Suprapubic skin (tissue), 4 donors: ENCODE data around the gene SPAG16. TPM values are rescaled to one million over a fixed set of nuclear protein-coding genes. Genes with fewer than 3 reads are reported as not detected.

ENCODE experiments used
- DNase-seq, 2 donors: peaks; one replicate each; pipeline ENCODE4 v3.0.0-alpha.2; 2019; ENCODE audit warnings: low spot score in 2 of 2
- H3K27ac ChIP-seq: fragments of 200-600 bp; sonication (generic); one replicate; pipeline ENCODE4 v1.5.1; 2019
- H3K27me3 ChIP-seq: fragments of 200-600 bp; sonication (generic); one replicate; pipeline ENCODE4 v1.5.1; 2019
- H3K36me3 ChIP-seq: fragments of 200-600 bp; sonication (generic); one replicate; pipeline ENCODE4 v1.5.1; 2019
- H3K4me1 ChIP-seq: fragments of 200-600 bp; sonication (generic); one replicate; pipeline ENCODE4 v1.5.1; 2019
- H3K4me3 ChIP-seq: fragments of 200-600 bp; sonication (generic); one replicate; pipeline ENCODE4 v1.5.1; 2019; ENCODE audit warnings: mild to moderate bottlenecking
- H3K9me3 ChIP-seq: fragments of 200-600 bp; sonication (generic); one replicate; pipeline ENCODE4 v1.5.1; 2019
- CTCF ChIP-seq, 2 donors: fragments of 200-600 bp in 1 of 2; fragments of 450-650 bp in 1 of 2; sonication (generic) in 1 of 2; IDR thresholded peaks; one replicate each; pipeline ENCODE4 v1.5.1; 2016 to 2019; ENCODE audit warnings: antibody characterized with exemption in 2 of 2, mild to moderate bottlenecking in 1 of 2, moderate library complexity in 1 of 2
- EP300 ChIP-seq: sonication (generic); formaldehyde crosslinking; IDR thresholded peaks from one replicate; pipeline ENCODE4 v1.6.1; 2017; ENCODE audit warnings: antibody characterized with exemption
- POLR2A ChIP-seq, 2 donors: fragments of 450-650 bp; IDR thresholded peaks; one replicate each; pipeline ENCODE4 v1.6.1; 2017; ENCODE audit warnings: antibody characterized with exemption in 2 of 2, mild to moderate bottlenecking in 2 of 2, moderate library complexity in 2 of 2
- POLR2AphosphoS5 ChIP-seq, 3 donors: sonication (generic); formaldehyde crosslinking; IDR thresholded peaks; one replicate each; pipeline ENCODE4 v1.6.1; 2017; ENCODE audit warnings: antibody characterized with exemption in 3 of 3
- WGBS: methylation state at CpG from one replicate; pipeline ENCODE4 v1.1.5; 2018; 5-methylcytosine and 5-hydroxymethylcytosine counted together
- total RNA-seq, 4 donors: library from RNA; depleted of rRNA; stranded (reverse); fragments of >200 nt; gene quantifications; one replicate each; pipeline ENCODE4 v1.1.0, GENCODE V29; 2016

SPAG16 gene
- total RNA-seq, 4 donors from 2014 or later, result 17.5 to 31.4 (median 22.0) TPM

- Histone ChIP-seq H3K27ac (no peak overlapping the region), H3K36me3 (no peaks in the 10 kb centered on the region), H3K27me3 (no peaks in the 10 kb centered on the region), H3K4me3 (no peak overlapping the region), H3K9me3 (no peaks in the 10 kb centered on the region), H3K4me1 (no peaks in the 10 kb centered on the region)
- TF ChIP-seq POLR2A (IDR thresholded peaks at IDR 0.05), result no peak
- no peak for TF ChIP-seq CTCF (IDR thresholded peaks at IDR 0.05)
- no peak for TF ChIP-seq POLR2AphosphoS5 (IDR thresholded peaks at IDR 0.05)
- TF ChIP-seq EP300, result no peak
- 64% methylated on average over 1 of the region's 1 CpG for whole genome bisulfite sequencing
- no peak for DNase-seq
Measured at GRCh38 chr2:214158851-214159250, 874.6 kb downstream of the SPAG16 start.

- H3K36me3 ChIP-seq, result no peaks in the 10 kb centered on the region
- 80% methylated on average over 5 of the region's 5 CpGs for WGBS
- no peak overlapping the region for H3K27ac ChIP-seq
- no peak for DNase-seq
- H3K27me3 ChIP-seq, result no peaks in the 10 kb centered on the region
- no peaks in the 10 kb centered on the region for H3K9me3 ChIP-seq
- H3K4me1 ChIP-seq, result no peaks in the 10 kb centered on the region
- H3K4me3 ChIP-seq, result no peak overlapping the region
- TF ChIP-seq POLR2A (IDR thresholded peaks at IDR 0.05) (no peak), POLR2AphosphoS5 (IDR thresholded peaks at IDR 0.05) (no peak), EP300 (no peak), CTCF (IDR thresholded peaks at IDR 0.05) (no peak)
Measured at GRCh38 chr2:214169281-214169680, 885.0 kb downstream of the SPAG16 start.

DNA sequence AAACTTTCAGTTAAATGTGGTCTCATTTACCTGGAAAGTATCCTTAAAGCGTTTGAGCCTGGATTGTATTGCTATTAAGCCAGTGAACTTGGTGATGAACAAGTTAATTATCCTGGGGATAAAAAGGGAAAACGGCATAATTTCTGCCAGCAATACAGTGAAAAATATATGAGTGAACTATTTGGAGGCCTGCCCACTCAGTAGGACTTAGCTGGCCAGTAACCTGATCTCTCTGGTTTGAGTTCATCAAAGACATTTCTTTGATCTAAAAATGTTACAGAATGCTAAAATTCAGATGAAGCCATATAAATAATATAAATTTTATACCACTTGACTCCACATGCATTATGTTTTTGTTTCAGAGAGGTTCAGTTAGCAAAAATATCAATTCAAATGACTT lies 885.5 kb downstream of the SPAG16 start:
- Histone ChIP-seq H3K9me3 (no peaks in the 10 kb centered on the region), H3K4me3 (no peak overlapping the region), H3K27me3 (no peaks in the 10 kb centered on the region), H3K36me3 (no peaks in the 10 kb centered on the region), H3K27ac (no peak overlapping the region), H3K4me1 (no peaks in the 10 kb centered on the region)
- DNase-seq, result no peak
- TF ChIP-seq EP300 (no peak), POLR2AphosphoS5 (IDR thresholded peaks at IDR 0.05) (no peak), POLR2A (IDR thresholded peaks at IDR 0.05) (no peak), CTCF (IDR thresholded peaks at IDR 0.05) (no peak)
- 42% methylated on average over 2 of the region's 2 CpGs for WGBS

DNA sequence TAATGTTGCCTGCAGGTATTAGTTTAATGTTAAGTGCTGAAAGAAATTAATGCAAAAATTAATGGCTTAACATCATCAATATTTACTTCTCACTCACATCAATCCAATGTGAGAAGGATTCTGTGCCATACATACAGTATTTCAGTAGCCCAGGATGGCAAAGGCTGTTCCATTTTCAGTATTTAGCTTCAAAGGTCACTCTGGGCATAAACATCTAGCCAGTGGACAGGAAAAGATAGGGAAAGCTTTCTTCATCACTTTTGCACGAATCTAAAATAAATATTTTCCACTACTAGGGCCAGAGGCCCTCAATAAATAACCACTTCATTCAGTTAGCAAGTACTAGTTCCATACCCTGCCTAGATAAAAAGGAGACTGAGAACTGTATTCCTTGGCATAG lies 890.3 kb downstream of the SPAG16 start:
- H3K27me3 ChIP-seq, result no peaks in the 10 kb centered on the region
- H3K27ac ChIP-seq, result no peak overlapping the region
- 55% methylated on average over 1 of the region's 1 CpG for WGBS
- H3K4me3 ChIP-seq, result no peak overlapping the region
- no peaks in the 10 kb centered on the region for H3K36me3 ChIP-seq
- H3K4me1 ChIP-seq, result no peaks in the 10 kb centered on the region
- DNase-seq, result no peak
- TF ChIP-seq POLR2AphosphoS5 (IDR thresholded peaks at IDR 0.05), result no peak
- TF ChIP-seq POLR2A (IDR thresholded peaks at IDR 0.05), result no peak
- TF ChIP-seq CTCF (IDR thresholded peaks at IDR 0.05), result no peak
- no peak for TF ChIP-seq EP300
- no peaks in the 10 kb centered on the region for H3K9me3 ChIP-seq

DNA sequence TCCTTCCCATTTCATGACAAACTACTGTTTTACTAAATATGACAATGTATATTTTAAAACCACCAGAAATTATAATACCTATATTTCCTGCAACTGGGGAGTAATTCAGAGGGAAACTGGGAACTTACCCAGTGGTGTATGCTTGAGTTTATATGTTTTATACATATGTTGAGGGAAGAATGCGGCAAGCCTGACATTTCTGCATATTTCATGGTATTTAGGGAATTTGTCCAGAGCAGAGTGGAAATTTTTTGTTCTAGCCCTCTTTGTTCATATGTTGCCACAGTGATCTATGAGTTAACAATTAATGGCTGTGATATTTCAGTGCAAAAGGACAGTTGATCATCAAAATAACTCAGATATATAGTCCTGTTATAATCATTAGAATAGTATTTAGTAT lies 895.8 kb downstream of the SPAG16 start:
- TF ChIP-seq CTCF (IDR thresholded peaks at IDR 0.05) (no peak), EP300 (no peak), POLR2A (IDR thresholded peaks at IDR 0.05) (no peak), POLR2AphosphoS5 (IDR thresholded peaks at IDR 0.05) (no peak)
- no peaks in the 10 kb centered on the region for H3K36me3 ChIP-seq
- no peak overlapping the region for H3K27ac ChIP-seq
- 73% methylated on average over 1 of the region's 1 CpG for WGBS
- H3K9me3 ChIP-seq, result no peaks in the 10 kb centered on the region
- no peak for DNase-seq
- no peaks in the 10 kb centered on the region for H3K4me1 ChIP-seq
- H3K27me3 ChIP-seq, result no peaks in the 10 kb centered on the region
- H3K4me3 ChIP-seq, result no peak overlapping the region
